A673 (cell line): Measurements from ENCODE around the gene GADD45A. TPM values are rescaled to one million over a fixed set of nuclear protein-coding genes. Genes with fewer than 3 reads are reported as not detected.

Experiments
- BruUV-seq: library from RNA; stranded (reverse); fragments of 400-500 nt; replicated peaks from 2 replicates; lab custom pipeline; 2021; lab: Mats Ljungman, UMichigan
- CTCF ChIA-PET: fragments of 300-600 bp; sonication (Branson Sonifier 250); formaldehyde crosslinking; loops from one replicate; lab custom pipeline; 2022; ENCODE audit warnings: antibody characterized with exemption; lab: Charles Lee
- POLR2A ChIA-PET: fragments of 300-600 bp; sonication (Branson Sonifier 250); formaldehyde crosslinking; loops from one replicate; lab custom pipeline; 2022; ENCODE audit warnings: antibody characterized with exemption; ENCODE audit not compliant: low non-redundant PET; lab: Charles Lee
- DNase-seq: peaks from one replicate; pipeline ENCODE4 v3.0.0-alpha.2; 2015; ENCODE audit warnings: low spot score
- H3K27ac ChIP-seq: fragments of 200-600 bp; sonication (generic); 2 replicates; pipeline ENCODE4 v1.5.1; 2016; ENCODE audit warnings: mixed run types, low read depth, mild to moderate bottlenecking, mixed read lengths, antibody characterized with exemption, low read length; ENCODE audit not compliant: poor library complexity, severe bottlenecking
- H3K27me3 ChIP-seq: fragments of 200-600 bp; sonication (generic); replicated peaks from 2 replicates; pipeline ENCODE4 v1.6.1; 2017; ENCODE audit warnings: mixed run types, low read depth, mild to moderate bottlenecking, mixed read lengths, antibody characterized with exemption, low read length; ENCODE audit not compliant: insufficient read depth, poor library complexity
- H3K36me3 ChIP-seq: fragments of 200-600 bp; sonication (generic); 2 replicates; pipeline ENCODE4 v1.6.1; 2016; ENCODE audit warnings: mixed run types, mild to moderate bottlenecking, mixed read lengths, antibody characterized with exemption, low read length; ENCODE audit not compliant: insufficient read depth, poor library complexity, severe bottlenecking
- H3K4me1 ChIP-seq: fragments of 200-600 bp; sonication (generic); 2 replicates; pipeline ENCODE4 v1.6.1; 2017; ENCODE audit warnings: mixed run types, mild to moderate bottlenecking, mixed read lengths, antibody characterized with exemption, low read length; ENCODE audit not compliant: insufficient read depth, poor library complexity, severe bottlenecking
- H3K4me3 ChIP-seq: fragments of 200-600 bp; sonication (generic); 2 replicates; pipeline ENCODE4 v1.5.1; 2016; ENCODE audit warnings: low read depth, mixed run types, mild to moderate bottlenecking, mixed read lengths, low read length; ENCODE audit not compliant: poor library complexity, severe bottlenecking
- H3K9me3 ChIP-seq: fragments of 200-600 bp; sonication (generic); 2 replicates; pipeline ENCODE4 v1.6.1; 2016; ENCODE audit warnings: mixed run types, low read depth, mild to moderate bottlenecking, mixed read lengths, antibody characterized with exemption, low read length; ENCODE audit not compliant: poor library complexity, severe bottlenecking
- CTCF ChIP-seq: fragments of 300-800, 200-600 bp; sonication (generic); conservative IDR thresholded peaks from 2 replicates; pipeline ENCODE4 v1.5.1; 2017; ENCODE audit warnings: low read depth, mild to moderate bottlenecking, antibody characterized with exemption, low read length, moderate library complexity, mixed read lengths
- EZH2 ChIP-seq: fragments of 200-600 bp; sonication (generic); IDR thresholded peaks from 2 replicates; pipeline ENCODE4 v1.6.1; 2017; ENCODE audit warnings: borderline replicate concordance, low read depth, mild to moderate bottlenecking, mixed read lengths, antibody characterized with exemption, low read length; ENCODE audit not compliant: poor library complexity, severe bottlenecking
- intact Hi-C: fragments of 100-400 bp; cut with micrococcal nuclease; formaldehyde crosslinking; loops from one replicate; pipeline ENCODE4 v1.10.0; 2022; ENCODE audit not compliant: unreplicated experiment
- total RNA-seq: library from RNA; stranded (reverse); gene quantifications from 2 replicates; pipeline ENCODE4 v1.2.3, GENCODE V29; 2021

Gene GADD45A
- total RNA-seq, 1 experiment from 2014 or later: 39.7 TPM

- Histone ChIP-seq H3K9me3 (no peaks in the 10 kb centered on the region), H3K36me3 (no peaks in the 10 kb centered on the region), H3K27me3 (no peaks in the 10 kb centered on the region), H3K4me3 (no peak overlapping the region), H3K4me1 (peaks cover 68% of the 10 kb centered on the region), H3K27ac (no peak overlapping the region)
- BruUV-seq: no TSS peak
- ChIA-PET POLR2A (no interaction called here), CTCF (no interaction called here)
- intact Hi-C loops: no loop called here
- TF ChIP-seq EZH2: no peak
- TF ChIP-seq CTCF: no peak
- no peak for DNase-seq
Observed at GRCh38 chr1:67734323-67734690, 49.3 kb downstream of the GADD45A start.

GRCh38 chr1:67735206-67735605, 50.2 kb downstream of the GADD45A start:
- intact Hi-C loops: no loop called here
- Histone ChIP-seq H3K27ac (peak overlapping the region; percentile 74), H3K9me3 (no peaks in the 10 kb centered on the region), H3K27me3 (no peaks in the 10 kb centered on the region), H3K4me3 (no peak overlapping the region), H3K4me1 (peaks cover 68% of the 10 kb centered on the region), H3K36me3 (no peaks in the 10 kb centered on the region)
- BruUV-seq: no TSS peak
- ChIA-PET CTCF (no interaction called here), POLR2A (interaction anchor here (0.6 kb wide), 1 partner anchor 26 kb away, joined by 3 read pairs; no protein-coding TSS in a partner anchor)
- peak; percentile 41 for DNase-seq
- TF ChIP-seq CTCF: no peak
- no peak for TF ChIP-seq EZH2

DNA sequence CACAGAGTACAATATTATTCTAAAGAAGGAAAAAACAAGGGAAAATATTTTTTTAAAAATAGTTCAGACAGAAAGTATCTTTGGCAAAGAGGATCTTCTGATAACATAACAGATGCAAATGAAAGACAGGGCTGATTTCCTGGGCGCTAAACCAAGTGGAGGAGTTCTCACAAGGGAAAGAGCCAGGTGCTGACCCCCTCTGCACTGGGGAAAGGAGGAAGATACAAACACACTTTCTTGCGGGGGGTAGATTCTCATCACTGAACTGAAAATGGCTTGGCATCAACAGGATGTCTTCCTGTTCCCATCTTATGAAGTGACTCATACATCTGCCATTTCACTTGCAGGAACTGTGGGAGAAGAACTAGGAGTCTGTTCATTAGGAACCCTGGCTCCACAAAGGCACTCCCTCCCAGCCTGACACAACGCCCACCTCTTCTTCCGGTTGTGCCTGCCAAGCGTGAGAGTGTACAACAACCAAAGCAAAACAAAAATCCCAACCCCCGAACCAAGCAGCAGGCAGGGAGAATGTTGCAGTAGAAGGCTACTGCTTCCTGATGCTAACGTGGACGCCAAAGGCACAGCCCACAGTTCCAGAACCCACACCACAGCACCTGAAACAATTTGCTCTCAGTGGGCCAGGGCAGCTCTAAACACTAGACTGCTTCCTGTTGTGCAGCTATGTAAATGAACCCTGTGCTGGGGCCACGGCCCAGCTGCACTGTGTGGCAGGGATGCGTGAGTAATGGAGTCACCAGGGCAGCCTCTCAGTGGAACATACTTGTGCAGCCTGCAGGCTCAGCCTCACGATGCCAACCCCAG, 51.0 kb downstream of the GADD45A start:
- ChIA-PET CTCF (no interaction called here), POLR2A (interaction anchor here (0.6 kb wide), 1 partner anchor 27 kb away, joined by 3 read pairs; no protein-coding TSS in a partner anchor)
- no TSS peak for BruUV-seq
- H3K4me1 ChIP-seq: peaks cover 67% of the 10 kb centered on the region
- H3K27ac ChIP-seq: peak overlapping the region; percentile 74
- H3K36me3 ChIP-seq: no peaks in the 10 kb centered on the region
- H3K4me3 ChIP-seq: peak overlapping the region; percentile 8
- H3K27me3 ChIP-seq: no peaks in the 10 kb centered on the region
- H3K9me3 ChIP-seq: no peaks in the 10 kb centered on the region
- TF ChIP-seq EZH2: no peak
- no peak for TF ChIP-seq CTCF
- peak; percentile 98 for DNase-seq
- intact Hi-C loops: loop anchor here (2.0 kb wide), 1 partner anchor 49 kb away; no protein-coding TSS in a partner anchor
